Skeletal muscle cell (primary cell): ENCODE results near the gene UBE2E3.
"Not testable (repeated sequence)": the region's sequence is repeated elsewhere in the genome, so short reads cannot be mapped to it uniquely, and the experiment has no call there.

ENCODE experiments used
- DNase-seq: peaks from one replicate; pipeline ENCODE4 v3.0.0-alpha.2; 2010; ENCODE audit warnings: low read depth
- H3K4me3 ChIP-seq: 2 replicates; pipeline ENCODE4 v1.5.1; 2011; ENCODE audit warnings: low read depth, mild to moderate bottlenecking, control low read depth, low read length, moderate library complexity

The UBE2E3 gene

DNA sequence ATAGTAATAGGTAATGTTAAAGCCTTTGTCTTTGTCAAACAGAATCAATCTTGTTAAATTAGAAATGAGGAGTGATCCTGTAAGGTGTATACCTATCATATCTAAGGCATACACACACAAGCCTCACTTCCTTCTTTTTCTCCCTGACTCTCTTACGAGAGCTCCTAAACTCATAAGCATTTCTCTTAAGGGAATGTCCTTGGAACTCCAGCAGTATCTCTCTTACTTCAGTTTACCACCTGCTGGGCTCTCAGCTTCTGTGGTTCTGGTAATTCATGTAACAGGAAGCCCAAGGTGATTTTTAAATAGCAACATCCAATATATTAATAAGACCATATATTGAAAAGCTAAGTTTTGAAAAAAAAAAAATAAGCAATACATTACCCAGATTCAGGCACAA lies 85.9 kb downstream of the UBE2E3 start:
- no peak for DNase-seq
- no peak overlapping the region for H3K4me3 ChIP-seq

DNA sequence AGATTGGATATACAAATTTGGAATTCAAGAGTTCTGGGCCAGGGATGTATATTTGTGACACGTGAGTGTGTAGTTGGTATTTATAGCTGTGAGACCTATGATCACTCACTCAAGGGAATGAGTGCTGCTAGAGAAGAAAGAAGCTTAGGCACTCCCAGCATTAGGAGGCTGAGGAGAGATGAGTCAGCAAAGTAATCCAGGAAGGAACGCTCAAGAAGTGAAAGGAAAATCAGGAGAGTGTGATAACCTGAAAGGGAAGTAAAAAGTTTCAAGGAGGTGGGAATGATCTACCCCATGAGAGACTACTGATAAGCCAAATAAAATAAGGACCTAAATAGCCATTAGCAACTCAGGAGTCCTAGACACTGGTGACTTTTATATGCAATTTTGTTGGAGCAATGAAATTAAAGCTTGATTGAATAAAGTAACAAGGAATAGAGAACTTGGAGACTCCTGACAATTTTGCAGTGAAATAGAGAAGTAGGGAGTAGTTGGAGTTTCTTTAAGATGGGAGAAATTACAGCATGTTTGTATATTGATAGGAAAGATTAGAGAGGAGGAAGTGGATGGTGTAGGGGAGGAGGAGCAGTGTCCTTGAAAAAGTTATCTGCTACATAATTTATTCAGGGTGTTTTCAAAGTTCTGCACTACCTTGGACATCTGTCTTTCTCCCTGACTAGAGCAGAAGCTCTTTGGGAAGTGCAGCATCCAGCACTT lies 89.9 kb downstream of the UBE2E3 start:
- no peak overlapping the region for H3K4me3 ChIP-seq
- DNase-seq, result peak; percentile 48

DNA sequence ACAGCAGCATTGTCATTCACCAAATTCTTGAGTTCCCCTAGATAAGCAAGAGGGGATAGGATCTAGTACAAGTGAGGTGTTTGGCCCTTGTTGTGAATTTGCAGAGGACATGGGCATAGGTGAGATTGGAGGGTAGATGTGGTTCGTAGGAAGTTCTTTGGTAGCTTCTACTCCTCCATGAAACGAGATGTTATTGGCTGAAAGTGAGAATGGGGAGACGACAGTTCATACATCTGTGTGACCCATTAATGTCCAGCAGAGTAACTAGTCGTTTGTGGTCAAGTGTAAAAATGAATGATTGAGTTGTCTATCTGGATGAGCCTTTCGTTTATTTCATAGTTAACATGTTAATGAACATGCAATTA lies 90.4 kb downstream of the UBE2E3 start:
- H3K4me3 ChIP-seq, result no peak overlapping the region
- DNase-seq, result no peak

DNA sequence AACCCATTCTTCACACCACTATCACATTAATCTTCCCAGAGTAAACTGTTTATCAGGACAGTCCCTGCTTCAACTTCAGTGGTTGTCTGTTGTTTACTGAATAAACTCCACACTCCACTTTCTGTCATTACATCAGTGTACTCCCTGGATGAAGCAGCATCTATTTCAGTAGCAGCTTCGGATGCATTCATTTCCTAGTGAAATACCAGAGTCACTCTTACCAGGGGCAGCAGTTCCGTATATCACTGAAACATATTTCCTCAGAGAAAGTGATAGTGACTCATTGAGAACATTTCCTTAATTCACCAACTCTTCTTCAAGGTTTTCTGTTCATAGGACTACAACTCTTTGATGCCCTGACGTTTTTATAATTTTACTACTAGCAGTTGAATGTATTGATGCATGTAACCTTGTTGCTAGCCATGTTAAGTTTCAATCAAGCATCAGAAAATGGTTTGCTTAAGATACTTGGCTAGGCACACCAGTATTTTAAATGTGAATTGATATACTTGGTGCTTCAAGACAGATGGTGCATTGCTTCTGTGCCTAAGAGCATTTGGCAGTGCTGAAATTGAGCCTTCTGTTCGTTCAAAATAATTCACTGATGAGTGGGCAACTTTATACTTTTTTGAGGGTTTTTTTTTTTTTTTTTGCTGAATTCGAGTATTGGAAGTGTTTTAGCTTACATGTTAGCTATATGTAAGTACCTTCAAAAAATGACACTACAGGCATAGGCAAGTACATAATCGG lies 92.3 kb downstream of the UBE2E3 start:
- H3K4me3 ChIP-seq, result no peak overlapping the region
- DNase-seq, result no peak

DNA sequence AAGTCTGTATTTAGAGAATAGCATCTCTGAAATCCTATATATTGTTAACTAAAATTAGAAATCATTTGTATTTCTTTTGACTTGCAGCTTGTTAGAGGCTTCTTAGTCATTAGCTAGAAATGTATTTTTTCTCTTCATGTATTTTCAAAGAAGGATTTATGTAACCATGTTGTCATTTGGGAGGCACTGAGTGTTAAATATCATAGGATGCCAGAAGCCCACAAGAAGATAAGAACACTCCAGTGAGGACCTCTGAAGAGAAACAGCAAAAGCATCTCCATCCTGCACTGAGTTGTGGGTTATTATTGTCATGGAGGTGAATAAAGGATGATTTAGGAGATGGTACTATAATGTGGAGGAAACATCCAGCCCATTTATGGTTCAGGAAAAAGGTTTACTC lies 93.5 kb downstream of the UBE2E3 start:
- DNase-seq, result no peak
- H3K4me3 ChIP-seq, result no peak overlapping the region

DNA sequence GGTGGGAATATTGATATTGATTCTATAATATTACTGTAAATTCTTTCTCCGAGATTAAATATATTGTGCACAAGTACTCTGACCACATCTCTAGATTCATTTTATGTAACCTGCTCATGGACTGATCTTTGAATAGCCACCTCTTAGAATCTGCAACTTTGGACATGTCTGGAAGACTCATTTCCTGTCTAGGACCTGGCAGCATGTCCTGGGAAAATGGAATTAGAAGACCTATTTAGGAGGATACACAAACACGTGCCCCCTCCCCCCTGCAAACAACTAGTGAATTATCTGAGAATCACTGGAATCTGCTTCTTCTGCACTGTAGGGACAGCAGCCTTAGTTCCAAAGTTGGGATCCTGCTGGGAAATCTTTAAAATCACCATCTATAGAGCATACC lies 94.1 kb downstream of the UBE2E3 start:
- H3K4me3 ChIP-seq, result no peak overlapping the region
- no peak for DNase-seq

DNA sequence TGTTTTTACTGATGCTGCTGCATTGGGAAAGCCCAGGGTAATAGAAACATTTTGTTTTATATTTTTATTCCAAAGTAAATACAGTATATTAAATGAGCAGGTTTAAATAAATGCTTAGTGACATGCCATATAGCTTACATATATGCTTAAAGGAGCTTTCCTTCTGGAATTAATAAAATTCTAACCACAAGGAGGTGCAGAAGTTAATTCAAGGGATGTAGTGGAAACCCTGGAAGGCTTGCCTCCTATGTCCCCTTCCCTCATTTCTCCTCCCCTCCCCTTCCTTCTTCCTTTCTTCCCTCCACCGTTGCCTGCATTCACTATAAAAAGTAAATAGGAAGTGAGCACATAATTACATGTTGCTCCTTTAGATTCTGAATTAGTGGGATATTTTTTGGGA lies 96.3 kb downstream of the UBE2E3 start:
- no peak overlapping the region for H3K4me3 ChIP-seq

DNA sequence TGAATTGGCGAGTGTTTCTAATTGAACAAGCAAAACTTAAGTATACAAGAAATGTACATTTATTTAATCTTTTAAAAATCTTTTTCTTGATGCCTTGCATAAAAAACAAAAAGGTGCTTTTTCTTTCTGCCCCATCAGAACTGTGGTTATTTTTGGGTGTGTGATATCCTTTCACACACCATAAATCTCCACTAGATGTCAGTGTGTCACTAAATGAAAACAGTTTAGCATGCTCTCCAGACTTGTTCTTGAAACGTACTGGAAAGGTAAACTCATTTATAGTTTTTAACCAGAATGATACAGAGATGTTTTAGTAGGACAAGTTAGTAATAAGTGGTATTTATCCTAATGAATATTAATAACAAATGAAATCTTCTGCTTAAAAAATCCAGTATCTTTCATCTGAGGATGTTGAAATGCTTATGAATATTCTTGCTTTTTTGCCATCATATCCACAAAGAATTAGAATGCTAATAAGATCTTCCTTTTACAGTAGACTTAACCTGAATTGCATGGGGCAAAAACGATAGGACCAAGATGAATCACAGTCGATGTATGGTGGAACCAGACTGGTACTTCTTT lies 96.8 kb downstream of the UBE2E3 start:
- H3K4me3 ChIP-seq, result no peak overlapping the region
- no peak for DNase-seq

More for the DNA sequence above, 96.3 kb downstream of the UBE2E3 start:
- DNase-seq, result no peak

DNA sequence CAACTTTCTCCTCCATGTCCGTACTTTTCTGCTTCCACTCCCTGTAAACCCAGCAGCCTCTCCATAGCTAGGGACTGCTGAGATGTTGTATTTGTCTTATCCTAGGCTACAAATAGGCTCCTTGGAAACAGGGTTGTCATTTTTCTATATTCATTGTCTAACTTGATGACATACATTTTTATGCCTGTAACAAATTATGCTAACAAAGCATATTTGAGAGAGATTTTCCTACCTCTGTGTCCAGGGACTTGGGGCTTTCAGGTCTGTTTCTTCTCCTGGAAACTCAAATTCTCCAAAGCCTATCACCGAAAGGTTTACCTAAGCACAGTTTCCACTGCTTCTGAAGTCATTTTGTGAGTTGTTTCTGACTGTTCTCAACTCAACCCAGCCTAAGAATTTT lies 102.7 kb downstream of the UBE2E3 start:
- no peak overlapping the region for H3K4me3 ChIP-seq
- no peak for DNase-seq

DNA sequence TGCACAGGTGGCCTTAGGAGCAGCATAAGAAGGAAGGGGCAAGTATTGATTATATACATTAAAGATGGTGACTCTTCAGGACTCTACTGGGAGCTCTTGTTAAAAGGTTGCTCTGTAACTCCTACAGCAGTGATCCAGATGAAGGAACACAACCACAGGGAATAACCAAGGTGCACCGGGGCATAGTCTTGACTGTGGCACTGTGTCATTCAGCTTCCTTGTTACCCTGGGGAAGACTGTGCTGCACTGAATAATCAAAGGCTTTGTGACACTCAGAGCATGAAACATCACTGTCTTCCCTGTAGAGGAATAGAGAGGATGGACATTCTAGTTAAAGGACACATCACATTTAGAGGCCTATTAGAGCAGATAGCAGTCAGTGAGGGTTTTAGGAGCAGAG lies 105.3 kb downstream of the UBE2E3 start:
- DNase-seq, result no peak
- no peak overlapping the region for H3K4me3 ChIP-seq

DNA sequence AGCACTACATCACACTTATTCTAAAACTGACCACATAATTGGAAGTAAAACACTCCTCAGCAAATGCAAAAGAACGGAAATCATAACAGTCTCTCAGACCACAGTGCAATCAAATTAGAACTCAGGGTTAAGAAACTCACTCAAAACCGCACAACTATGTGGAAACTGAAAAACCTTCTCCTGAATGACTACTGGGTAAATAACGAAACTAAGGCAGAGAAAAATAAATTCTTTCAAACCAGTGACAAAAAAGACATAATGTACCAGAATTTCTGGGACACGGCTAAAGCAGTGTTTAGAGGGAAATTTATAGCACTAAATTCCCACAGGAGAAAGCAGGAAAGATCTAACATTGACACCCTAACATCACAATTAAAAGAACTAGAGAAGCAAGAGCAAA lies 111.5 kb downstream of the UBE2E3 start:
- DNase-seq, H3K4me3 ChIP-seq: not testable (repeated sequence)

DNA sequence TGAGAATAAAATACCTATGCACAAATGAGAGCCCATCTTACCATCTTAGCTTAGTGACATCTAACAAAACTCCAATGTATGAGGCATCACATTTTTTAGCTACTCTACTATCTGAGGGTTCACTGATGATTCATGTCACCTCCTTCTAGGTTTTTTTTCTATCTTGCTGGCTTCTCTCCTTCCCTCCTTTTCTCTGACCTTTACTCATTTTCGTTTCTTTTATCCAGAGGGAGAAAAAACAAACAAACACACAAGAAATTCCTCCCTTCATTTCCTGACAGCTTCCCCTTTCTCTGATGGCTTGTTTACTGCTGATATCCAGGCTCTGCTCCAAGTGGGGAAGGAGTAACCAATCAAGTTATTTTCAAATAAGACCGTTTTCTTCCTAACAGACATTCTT lies 115.1 kb downstream of the UBE2E3 start:
- no peak for DNase-seq
- H3K4me3 ChIP-seq, result no peak overlapping the region

DNA sequence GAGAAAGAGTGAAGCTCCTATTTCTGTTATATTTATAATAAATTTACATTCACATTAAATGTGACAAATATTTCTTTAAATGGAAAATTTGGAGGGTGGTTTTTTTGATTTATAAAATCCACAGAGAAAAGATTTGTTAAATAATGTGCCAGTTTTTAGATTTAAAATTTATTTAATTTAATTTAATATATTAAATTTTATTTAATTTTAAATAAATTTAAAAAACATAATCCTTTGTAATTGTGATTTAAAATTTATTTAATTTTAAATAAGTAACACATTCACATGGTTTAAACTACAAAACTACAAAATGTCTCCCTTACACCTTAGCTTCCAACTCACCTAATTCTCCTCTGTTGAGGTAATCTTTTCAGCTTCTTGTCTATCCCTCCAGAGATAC lies 123.3 kb downstream of the UBE2E3 start:
- DNase-seq, result no peak
- no peak overlapping the region for H3K4me3 ChIP-seq

DNA sequence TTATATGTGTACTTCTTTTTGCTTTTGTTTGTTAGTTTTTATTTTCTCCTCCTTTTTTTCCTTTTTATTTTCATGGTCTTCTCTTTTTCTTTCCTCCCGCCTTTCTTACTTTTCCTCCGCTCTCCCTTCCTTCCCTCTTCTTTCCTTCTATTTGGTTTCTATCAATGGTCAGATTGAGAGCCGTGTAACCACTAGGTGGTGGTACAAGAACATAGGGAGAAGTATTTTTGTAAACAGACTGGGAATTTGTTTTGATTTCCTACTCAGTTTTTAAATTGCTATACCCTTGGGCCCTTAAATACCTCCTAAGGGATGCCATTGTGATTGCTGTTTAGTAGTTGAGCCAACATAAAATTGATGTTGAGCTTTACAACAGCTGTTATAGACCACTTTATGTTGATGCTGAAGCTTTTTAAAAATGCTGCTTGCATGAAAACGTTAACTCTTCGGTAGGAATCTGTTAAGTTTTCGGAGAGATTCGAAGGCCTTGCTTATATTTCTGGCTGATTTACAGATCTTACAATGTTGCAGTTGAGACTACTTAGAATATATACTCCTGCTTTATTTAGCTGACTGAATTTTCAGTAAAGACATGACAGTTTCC lies 124.2 kb downstream of the UBE2E3 start:
- H3K4me3 ChIP-seq, result no peak overlapping the region
- peak; percentile 52 for DNase-seq

DNA sequence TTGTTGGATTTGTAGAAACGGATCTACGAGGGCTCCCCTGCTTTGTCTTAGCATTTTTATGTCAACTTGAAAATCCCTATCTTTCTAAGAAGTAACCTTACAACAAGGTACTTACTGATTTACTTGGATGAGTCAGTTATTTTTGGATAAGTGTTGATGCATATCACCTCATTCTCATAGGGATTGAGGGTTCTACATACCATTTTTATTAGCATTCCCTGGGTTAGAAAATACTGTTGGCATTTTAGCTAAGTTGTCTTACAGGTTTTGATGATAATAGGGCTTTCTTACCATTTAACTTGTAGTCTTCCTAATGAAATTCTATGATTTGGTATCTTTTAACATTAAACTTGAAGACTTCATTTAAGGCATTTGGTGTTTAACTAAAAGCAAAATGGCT lies 125.2 kb downstream of the UBE2E3 start:
- no peak overlapping the region for H3K4me3 ChIP-seq
- no peak for DNase-seq

DNA sequence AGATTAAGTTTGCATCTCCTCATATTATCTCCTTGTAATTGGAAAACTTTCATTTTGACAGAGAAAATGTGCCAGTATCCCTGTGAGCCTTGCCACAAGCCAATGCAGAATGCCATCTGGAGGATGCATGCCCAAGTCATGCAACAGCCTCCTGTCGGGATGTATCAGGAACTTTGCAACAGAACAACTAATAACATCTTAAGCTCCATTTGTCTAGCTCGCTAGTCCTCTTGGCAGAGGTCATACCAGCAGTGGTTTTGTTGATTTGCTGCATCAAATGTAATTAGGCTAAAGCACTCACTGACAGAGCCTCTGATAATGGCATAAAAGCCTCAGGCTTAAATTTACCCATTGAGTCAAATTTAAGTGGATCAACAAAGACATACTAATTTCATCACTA lies 125.8 kb downstream of the UBE2E3 start:
- DNase-seq, result no peak
- H3K4me3 ChIP-seq, result no peak overlapping the region

DNA sequence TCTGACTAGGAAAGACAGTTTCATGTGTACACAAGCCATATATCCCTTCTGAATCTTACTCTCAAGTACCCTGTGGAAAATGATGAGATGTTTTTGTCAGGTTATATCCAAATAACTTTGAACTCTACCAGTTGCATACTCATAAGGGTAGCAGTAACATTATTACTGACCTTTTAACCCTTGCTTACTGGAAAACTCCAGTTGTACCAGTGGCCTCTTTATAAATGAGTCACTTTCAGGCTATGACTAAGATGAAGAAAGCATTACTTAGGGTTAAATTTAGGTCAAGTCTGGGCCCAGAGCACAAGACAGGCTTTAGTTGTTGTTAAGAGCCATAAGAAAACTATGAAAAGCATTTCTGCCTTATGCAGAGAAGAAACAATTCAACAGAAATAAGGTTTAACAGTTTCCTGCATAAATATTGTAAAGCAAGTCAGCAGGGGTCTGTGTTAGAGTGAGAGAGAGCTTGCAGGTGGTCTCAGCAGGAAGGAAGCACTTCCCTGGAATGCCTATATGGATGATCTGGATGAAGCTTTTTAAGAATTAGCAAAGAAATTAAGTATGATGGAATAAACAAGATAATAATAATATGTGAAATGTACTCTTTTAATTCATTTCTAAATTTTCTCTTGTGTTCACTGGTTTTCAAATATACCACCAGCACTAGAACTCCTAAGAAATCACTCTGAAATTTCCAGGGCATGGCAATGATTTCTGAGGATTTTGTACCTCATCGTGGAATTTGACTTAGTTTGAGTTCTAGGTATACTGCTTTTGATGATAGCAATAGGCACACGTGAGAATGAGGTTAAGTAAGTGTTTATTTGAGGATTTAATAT lies 126.6 kb downstream of the UBE2E3 start:
- no peak overlapping the region for H3K4me3 ChIP-seq
- DNase-seq, result peak; percentile 86

DNA sequence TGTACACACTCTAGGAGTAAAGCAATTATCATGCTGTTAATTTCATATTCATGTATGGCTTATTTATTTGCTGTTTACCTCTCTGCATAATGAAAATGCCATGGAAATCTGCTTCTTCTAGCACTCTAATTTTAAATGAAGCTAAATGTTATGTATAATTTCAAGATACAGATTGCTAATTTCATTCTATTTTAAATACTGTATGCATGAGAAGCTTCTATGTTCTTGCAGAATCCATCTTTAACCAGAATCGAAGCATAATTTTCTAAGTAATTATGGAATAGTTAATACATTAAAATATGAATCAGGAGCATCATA lies 127.2 kb downstream of the UBE2E3 start:
- no peak overlapping the region for H3K4me3 ChIP-seq
- DNase-seq, result no peak

DNA sequence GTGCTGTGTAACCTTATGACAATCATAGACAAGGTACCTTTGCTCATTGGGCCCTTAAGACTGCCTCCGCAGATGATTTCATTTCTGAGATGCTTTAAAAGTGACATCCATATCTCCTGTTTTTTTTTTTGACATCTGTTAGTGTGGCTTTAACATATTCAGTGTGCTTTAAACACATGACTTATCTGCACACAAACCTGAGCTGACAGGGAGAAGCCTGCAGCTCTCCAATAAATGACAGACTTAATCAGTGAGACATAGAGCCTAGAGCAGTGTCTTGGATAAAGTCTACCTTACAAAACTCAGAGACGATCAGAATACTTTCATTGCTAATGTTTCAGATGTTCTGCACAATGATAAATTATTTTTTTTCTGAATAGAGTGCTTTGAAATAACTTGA lies 130.7 kb downstream of the UBE2E3 start:
- H3K4me3 ChIP-seq, result no peak overlapping the region
- no peak for DNase-seq

DNA sequence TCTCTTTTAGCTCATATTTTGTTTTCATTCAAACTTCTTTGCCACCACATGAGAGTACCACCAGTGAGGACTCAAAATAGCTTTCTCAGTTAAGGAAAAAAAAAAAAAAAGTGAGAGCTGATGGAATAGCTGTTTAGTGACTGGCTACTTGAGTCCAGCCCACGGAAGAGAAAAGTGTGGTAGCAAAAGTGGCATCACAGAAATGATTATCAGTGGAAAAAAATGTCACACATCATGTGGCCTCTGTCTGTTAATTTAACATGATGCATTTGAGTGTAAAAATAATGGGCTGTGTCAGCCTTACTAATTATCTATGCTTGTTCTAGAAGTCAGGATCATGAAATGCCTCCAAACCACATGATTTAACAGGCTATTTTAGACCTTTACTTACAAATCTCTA lies 132.5 kb downstream of the UBE2E3 start:
- H3K4me3 ChIP-seq, result no peak overlapping the region
- no peak for DNase-seq
